Midbrain (tissue), 1 donor: ENCODE results near the gene TBX10.
"Not testable (repeated sequence)": the region's sequence is repeated elsewhere in the genome, so short reads cannot be mapped to it uniquely, and the experiment has no call there.

ENCODE experiments used
- DNase-seq: peaks from one replicate; lab custom pipeline; 2025; lab: John Stamatoyannopoulos, UW

The TBX10 gene

GRCh38 chr11:67599149-67599548, 40.4 kb downstream of the TBX10 start:
- no peak for DNase-seq

- DNase-seq = not testable (repeated sequence)
Measured at GRCh38 chr11:67597963-67598362, 41.6 kb downstream of the TBX10 start.

- DNase-seq = not testable (repeated sequence)
Measured at GRCh38 chr11:67597458-67597857, 42.1 kb downstream of the TBX10 start.

GRCh38 chr11:67596753-67597300, 42.7 kb downstream of the TBX10 start:
- DNase-seq = no peak

- DNase-seq = no peak
Measured at GRCh38 chr11:67594480-67594879, 45.1 kb downstream of the TBX10 start.

- no peak for DNase-seq
Measured at GRCh38 chr11:67593565-67593905, 46.0 kb downstream of the TBX10 start.

- no peak for DNase-seq
Measured at GRCh38 chr11:67592880-67593564, 46.5 kb downstream of the TBX10 start.

- DNase-seq = not testable (repeated sequence)
Measured at GRCh38 chr11:67588899-67589415, 50.6 kb downstream of the TBX10 start.

- no peak for DNase-seq
Measured at GRCh38 chr11:67588136-67588503, 51.4 kb downstream of the TBX10 start.

GRCh38 chr11:67586568-67587250, 52.9 kb downstream of the TBX10 start:
- DNase-seq = no peak

GRCh38 chr11:67585911-67586310, 53.7 kb downstream of the TBX10 start:
- DNase-seq = no peak

- no peak for DNase-seq
Measured at GRCh38 chr11:67584881-67585873, 54.4 kb downstream of the TBX10 start.

GRCh38 chr11:67584205-67584880, 55.2 kb downstream of the TBX10 start:
- peak; percentile 38 for DNase-seq

- peak; percentile 91 for DNase-seq
Measured at GRCh38 chr11:67583247-67584204, 56.0 kb downstream of the TBX10 start, which contains the start of gene GSTP1. Gene GSTP1, plus strand, starts transcription at chr11:67583812. Its CDS starts 32 bp downstream, at chr11:67583844.

GRCh38 chr11:67582011-67582410, 57.6 kb downstream of the TBX10 start:
- no peak for DNase-seq

- no peak for DNase-seq
Measured at GRCh38 chr11:67581469-67581868, 58.1 kb downstream of the TBX10 start.
